ES-I3 (cell line): ENCODE measurements around the gene ZBTB7B.
A peak's percentile ranks its signal among the peaks of the same experiment; 100 is the strongest.

Experiments
- H3K36me3 ChIP-seq: 2 replicates; pipeline ENCODE4 v1.6.1; 2013; ENCODE audit warnings: mild to moderate bottlenecking, low read length, control low read depth, moderate library complexity; ENCODE audit not compliant: insufficient read depth
- H3K4me1 ChIP-seq: 2 replicates; pipeline ENCODE4 v1.6.1; 2013; ENCODE audit warnings: mild to moderate bottlenecking, control low read depth, low read length; ENCODE audit not compliant: insufficient read depth
- H3K9ac ChIP-seq: 2 replicates; pipeline ENCODE4 v1.6.1; 2013; ENCODE audit warnings: low read depth, mild to moderate bottlenecking, low read length, moderate library complexity
- H3K9me3 ChIP-seq: 2 replicates; pipeline ENCODE4 v1.6.1; 2013; ENCODE audit warnings: mild to moderate bottlenecking, low read length, moderate library complexity; ENCODE audit not compliant: control insufficient read depth, insufficient read depth

ZBTB7B gene

DNA sequence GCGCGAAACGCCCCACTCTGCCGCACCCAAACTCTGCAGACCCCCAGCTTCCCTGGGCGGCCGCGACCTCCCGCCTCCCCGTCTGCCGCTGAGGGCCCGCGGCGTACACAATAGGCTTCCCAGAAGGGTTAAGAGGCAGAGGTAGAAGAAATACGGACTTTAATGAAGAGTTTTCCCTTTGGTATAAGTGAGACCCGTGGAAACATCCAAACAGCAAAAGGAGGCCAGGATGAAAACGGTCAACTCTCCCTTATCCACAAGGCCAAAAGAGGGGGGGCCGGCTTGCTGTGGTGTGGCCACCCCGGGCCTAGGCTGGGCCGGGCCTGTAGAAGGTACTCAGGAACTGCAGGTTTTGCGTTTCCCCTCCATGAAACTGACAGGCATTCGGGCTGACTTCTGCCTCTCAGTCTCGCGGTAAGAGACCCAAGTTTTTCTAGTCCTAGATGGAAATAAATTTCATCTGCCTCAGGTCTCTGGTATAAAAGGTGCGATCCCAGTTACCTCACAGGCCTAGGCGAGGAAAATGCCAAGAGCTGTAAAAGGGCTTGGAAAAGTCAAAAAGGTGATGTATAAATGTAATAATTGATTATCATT, 40.3 kb upstream of the ZBTB7B start:
- Histone ChIP-seq H3K36me3 (peaks cover 32% of the 10 kb centered on the region), H3K9ac (peak overlapping the region; percentile 99), H3K4me1 (peaks cover 5% of the 10 kb centered on the region; the same call in 1 of the 2 replicates)

DNA sequence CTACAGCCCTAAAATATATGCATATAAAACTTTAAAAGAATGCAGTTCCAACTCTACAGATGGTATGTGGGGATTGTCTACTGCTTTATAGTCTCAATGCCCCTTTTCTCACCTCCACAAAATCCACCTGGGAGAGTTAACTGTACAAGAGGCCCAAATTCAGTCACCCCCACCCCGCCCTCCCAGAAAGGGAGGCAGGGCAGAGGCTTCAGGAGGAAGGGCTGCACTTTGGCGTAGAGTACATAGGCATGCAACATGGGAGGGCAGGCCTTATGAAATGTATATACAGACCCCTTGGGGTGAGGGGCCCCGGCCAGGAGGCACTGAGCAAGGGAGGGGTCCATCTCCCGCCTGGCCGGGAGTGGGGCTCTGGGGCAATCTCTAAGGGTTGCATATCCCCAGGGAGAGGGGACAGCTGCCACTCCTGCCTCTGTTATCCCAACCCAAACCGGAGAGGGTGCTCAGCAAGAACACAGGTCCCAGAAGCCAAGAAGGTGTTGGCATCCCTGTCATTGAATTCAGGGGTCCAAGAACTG, 39.7 kb upstream of the ZBTB7B start:
- Histone ChIP-seq H3K36me3 (peaks cover 39% of the 10 kb centered on the region), H3K4me1 (peaks cover 4% of the 10 kb centered on the region; the same call in 1 of the 2 replicates), H3K9me3 (no peaks in the 10 kb centered on the region), H3K9ac (0 out of 2 replicates have a peak overlapping the region, but pooled peaks have one; percentile 99)

More for the DNA sequence above, 40.3 kb upstream of the ZBTB7B start:
- H3K9me3 ChIP-seq: no peaks in the 10 kb centered on the region

DNA sequence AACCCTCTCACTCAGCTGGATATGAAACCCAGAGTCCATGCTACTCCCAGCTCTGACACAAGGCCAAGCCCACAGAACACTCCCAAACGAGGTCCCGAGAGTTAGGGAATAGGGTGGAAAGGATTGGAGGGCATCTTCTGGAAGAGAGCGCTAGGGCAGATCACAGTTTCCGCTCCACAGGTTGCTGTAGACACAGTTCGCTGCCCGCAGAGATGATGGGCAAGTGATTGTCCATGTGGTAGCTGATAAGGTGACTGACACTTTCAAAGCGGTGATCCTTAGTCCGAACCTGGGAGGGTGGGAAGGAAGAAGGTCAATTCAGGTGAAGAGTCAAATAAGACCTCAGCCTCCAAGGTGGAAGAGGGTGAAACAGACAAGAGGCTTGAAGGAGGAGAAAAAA, 39.0 kb upstream of the ZBTB7B start:
- Histone ChIP-seq H3K36me3 (peaks cover 43% of the 10 kb centered on the region), H3K4me1 (peaks cover 4% of the 10 kb centered on the region; the same call in 1 of the 2 replicates), H3K9ac (no peak overlapping the region), H3K9me3 (no peaks in the 10 kb centered on the region)

DNA sequence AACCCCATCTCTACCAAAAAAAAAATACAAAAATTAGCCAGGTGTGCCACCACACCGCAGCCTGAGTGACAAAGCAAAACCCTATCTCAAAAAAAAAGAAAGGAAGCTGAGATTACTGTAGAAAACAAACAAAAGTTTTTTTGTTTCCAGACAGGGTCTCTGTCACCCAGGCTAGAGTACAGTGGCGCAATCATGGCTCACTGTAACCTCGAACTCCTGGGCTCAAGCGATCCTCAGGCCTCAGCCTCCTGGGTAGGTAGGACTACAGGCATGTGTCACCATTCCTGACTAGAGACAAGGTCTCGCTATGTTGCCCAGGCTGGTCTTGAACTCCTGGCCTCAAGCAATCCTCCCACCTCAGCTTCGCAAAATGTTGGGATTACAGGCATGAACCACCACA, 38.2 kb upstream of the ZBTB7B start:
- no peaks in the 10 kb centered on the region for H3K9me3 ChIP-seq
- peaks cover 43% of the 10 kb centered on the region for H3K36me3 ChIP-seq
- no peak overlapping the region for H3K9ac ChIP-seq
- H3K4me1 ChIP-seq: peaks cover 4% of the 10 kb centered on the region; the same call in 1 of the 2 replicates

DNA sequence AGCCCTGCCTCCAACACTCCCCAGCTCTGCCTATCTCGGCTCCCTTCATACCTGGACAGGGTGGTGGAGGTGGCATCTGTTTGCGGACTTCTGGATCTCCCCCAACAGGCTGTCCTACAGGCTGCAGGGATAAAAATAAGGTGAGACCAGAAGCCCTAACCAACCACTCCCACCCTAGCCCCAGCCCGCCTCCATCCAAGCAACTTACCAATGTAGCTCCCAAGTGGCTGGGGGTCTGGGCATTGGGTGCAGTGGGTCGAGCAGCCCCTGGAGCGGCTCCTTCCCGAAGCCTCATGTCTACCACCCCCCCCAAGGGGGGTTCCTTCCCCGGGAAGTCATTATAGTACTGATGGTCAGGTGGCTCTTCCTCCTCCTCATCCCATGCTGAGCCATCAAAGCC, 36.5 kb upstream of the ZBTB7B start:
- H3K9ac ChIP-seq: no peak overlapping the region

DNA sequence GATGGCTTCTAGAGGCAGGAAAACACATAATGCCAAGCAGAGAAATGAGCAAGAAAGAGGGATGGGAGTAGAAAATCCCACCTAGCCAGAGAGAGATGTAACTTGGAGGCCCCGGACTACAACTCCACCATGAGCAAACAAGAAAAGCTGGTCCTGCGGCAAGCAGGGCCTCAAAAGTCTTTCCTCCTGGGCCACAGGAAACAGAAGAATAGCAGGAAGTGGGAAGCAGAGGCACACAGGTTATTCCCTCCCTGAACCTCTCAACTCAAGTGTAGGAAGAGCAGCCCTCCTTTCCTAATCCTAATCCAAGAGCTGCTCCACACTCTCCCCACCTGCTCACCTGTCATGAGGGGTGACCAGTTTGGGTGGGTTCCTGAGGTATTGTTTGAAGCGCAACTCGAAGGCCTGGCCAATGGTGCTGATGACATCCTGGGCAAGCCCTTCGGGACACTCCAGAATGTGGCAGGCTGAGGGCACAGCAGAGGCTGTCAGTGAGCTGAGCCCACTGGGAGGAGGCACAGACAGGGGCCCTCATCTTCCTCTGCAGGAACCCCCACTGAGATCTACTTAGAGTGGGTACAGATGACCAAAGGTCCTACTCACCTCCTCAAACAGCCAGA, 35.2 kb upstream of the ZBTB7B start:
- H3K9me3 ChIP-seq: no peaks in the 10 kb centered on the region
- H3K4me1 ChIP-seq: peaks cover 8% of the 10 kb centered on the region
- H3K36me3 ChIP-seq: peaks cover 43% of the 10 kb centered on the region
- no peak overlapping the region for H3K9ac ChIP-seq

More for the DNA sequence above, 36.5 kb upstream of the ZBTB7B start:
- H3K4me1 ChIP-seq: peaks cover 4% of the 10 kb centered on the region; the same call in 1 of the 2 replicates
- peaks cover 43% of the 10 kb centered on the region for H3K36me3 ChIP-seq
- no peaks in the 10 kb centered on the region for H3K9me3 ChIP-seq

DNA sequence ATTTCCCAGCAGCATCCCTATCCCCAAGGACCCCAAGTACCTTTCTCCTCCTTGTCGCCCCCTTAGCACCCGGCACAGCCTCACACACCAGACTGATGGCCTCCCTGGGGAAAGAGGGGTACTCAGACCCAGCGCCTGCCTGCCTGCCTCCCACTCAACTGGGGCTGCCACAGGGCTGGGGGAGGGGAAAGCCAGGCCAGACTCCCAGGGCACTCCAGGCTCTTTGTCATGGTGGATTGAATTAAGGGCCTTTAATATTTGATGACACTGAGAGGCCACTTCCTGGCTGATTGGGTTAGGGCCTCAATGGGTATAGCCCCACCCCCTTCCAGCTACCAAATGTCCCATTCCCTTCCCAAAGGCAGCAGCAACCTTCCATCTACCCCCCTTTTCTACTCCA, 33.9 kb upstream of the ZBTB7B start:
- Histone ChIP-seq H3K4me1 (peaks cover 9% of the 10 kb centered on the region), H3K9me3 (no peaks in the 10 kb centered on the region), H3K9ac (peak overlapping the region; percentile 69), H3K36me3 (peaks cover 38% of the 10 kb centered on the region)

DNA sequence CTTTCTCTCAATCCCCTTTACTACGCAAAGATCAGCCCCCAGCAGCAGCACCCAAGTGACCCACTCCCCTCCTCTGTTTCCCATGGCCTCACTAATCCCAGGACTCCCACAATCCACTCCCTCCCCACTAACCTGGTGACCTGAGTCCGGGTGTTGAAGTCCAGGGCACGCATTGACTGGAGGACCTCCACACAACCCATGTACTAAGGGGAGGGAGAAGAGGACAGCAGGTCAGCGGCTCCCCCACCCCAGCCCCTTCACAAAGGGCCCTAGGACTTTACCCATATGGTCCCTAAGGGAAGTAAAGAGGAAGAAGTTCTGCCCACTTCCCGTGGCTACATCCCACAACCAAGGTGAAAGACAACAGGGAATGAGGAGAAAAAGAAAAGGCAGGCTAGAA, 33.4 kb upstream of the ZBTB7B start:
- peaks cover 9% of the 10 kb centered on the region for H3K4me1 ChIP-seq
- no peaks in the 10 kb centered on the region for H3K9me3 ChIP-seq
- H3K36me3 ChIP-seq: peaks cover 33% of the 10 kb centered on the region
- peak overlapping the region; percentile 69 for H3K9ac ChIP-seq

DNA sequence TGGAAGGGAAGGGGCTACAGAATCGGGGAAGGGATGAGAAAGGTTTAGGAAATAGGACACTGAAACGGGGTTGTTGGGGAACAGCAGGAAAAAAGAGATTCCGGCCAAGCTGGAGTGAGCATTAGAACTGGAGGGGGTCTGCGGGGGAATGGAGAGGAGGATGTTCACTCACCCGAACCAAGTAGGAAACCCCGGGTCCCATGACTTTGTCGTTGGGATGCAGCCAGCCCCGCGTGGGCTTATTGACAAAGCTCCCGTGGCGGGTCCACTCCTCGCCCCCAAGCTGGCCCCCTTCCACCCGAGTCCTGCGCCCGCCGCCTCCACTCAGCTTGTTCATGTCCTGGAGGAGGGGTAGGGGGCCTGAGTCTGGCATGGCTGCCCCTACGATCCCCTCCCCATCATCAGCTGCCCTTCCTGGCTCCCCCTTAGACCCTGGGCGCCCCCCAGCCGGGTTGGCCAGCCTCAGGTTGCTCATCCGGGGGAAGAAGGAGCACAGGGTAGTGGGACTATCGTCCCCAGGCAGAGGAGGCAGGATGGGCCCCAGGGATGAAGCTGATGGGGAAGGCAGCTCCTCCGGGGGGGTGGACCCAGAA, 32.6 kb upstream of the ZBTB7B start:
- H3K9me3 ChIP-seq: no peaks in the 10 kb centered on the region
- peaks cover 9% of the 10 kb centered on the region for H3K4me1 ChIP-seq
- peaks cover 29% of the 10 kb centered on the region for H3K36me3 ChIP-seq
- H3K9ac ChIP-seq: peak overlapping the region; percentile 69

DNA sequence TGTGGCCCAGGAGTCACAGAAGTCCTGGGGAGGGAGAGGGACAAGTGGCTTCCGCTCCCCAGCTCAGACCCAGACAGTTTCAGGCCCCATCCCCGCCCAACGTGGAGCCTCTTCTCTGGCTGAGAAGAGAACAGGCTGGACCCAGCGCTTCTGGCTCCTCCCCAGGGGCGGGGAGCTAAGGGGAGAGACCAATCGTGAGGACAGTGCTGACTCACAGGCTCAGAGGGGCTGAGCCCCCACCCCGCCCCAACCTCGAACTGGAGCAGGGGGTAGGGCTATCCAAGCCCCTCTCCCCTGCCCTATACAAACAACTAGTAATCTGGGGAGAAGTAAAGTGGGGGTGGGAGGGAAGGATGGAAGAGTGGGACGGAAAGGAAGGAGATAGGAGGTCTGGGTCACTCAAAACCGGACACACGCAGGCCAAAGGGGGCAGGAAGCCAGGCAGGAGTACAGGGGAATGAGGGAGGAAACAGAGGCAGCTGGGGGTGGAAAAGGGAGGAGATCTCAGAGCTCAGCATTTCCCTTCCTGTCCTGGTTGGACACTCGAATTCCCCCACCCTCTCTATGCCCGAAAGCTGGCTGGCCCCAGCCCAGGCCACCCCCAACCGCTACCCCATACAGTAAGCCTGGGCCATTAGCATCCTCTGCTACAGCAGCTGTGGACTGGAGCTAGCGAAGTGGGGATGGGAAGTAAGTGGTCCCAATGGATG, 31.8 kb upstream of the ZBTB7B start, which contains the start of gene SHC1:
Gene SHC1, minus strand, starts transcription at position 117 of the 710 bp plus-strand sequence. CDS start 221 bp downstream, outside the sequence.
- Histone ChIP-seq H3K9ac (peak within 1 kb of the TSS; percentile 69), H3K4me1 (peaks cover 9% of the 10 kb centered on the region), H3K9me3 (no peaks in the 10 kb centered on the region), H3K36me3 (peaks cover 21% of the 10 kb centered on the region)

DNA sequence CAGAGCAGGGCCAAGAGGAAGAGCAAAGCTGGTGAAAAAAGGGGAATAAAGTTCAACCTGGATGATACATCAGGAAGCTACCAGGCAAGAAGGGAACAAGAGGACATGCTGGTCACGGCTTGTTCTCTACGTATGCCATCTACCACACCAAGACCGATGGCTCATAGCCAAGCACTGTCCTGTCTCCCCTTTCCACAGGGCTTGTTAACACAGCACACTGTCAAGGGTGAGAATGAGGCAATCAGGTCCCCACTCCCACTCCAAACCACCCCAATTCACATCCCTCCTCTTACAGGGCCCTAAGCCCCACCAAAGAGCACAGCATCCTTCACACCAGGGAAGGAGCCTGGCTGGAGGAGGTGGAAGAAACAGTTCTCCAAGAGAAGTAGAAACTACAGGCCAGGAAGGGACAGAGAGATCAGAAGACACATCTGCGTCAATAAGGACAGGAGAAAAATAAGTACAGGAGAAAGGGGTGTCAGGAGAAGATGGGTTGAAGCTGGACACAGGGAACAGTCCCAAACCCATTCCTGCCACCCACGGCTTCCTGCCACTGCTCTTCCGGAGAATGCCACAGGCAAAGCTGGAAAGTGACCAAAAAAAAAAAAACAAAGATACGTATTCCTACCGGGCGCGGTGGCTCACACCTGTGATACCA, 31.1 kb upstream of the ZBTB7B start:
- Histone ChIP-seq H3K36me3 (peaks cover 18% of the 10 kb centered on the region), H3K9ac (peak overlapping the region; percentile 69), H3K9me3 (no peaks in the 10 kb centered on the region), H3K4me1 (peaks cover 9% of the 10 kb centered on the region)

DNA sequence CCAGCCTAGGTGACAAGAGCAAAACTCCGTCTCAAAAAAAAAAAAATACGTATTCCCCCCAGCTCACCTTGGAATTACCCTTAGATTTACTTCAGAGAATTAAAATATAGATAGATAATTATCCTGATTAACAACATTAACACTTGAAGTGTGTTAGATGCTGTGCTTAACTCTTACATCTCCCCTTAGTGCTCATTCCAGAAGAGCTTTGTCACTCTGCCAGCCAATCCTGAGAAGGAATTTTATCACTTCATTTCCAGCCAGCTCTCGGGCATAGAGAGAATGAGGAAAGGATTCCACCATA, 30.4 kb upstream of the ZBTB7B start:
- Histone ChIP-seq H3K36me3 (peaks cover 12% of the 10 kb centered on the region), H3K4me1 (peaks cover 11% of the 10 kb centered on the region), H3K9ac (peak overlapping the region; percentile 69), H3K9me3 (no peaks in the 10 kb centered on the region)

DNA sequence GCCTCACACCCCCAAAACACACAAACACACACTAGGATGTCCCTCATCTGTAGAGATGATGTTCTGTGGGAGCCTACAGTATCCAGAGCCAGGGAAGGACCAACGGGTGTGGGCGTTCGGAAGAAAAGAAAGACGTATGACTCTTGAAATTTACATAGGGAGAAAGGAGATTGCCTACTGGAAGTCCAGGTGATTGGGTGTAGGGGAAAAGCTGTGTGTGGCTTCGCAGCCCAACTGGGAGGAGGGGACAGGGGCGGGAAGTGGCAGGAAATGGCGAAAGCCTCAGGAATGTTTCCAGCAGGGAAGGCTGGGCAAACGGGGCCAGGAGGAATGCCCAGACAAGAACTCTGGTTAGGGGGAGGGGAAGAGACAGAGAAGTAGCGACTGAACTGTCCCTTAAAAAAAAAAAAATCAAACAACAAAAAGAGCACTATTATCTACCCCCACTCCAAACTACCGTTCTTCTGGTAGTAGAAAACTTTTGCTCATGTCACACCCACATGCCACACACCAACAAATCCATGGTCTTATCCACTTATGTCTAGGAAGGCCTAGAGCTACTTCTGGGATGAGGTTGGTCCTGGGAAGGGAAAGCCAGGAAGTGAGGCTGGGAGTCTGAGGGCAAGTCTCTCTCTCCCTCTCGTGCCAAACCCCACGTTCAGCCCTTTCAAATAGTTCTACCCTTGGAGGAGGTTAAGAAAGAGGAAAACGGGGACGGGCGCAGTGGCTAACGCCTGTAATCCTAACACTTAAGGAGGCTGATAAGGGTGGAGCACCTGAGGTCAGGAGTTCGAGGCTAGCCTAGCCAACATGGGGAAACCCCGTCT, 29.9 kb upstream of the ZBTB7B start:
- peak overlapping the region; percentile 69 for H3K9ac ChIP-seq
- H3K9me3 ChIP-seq: no peaks in the 10 kb centered on the region
- peaks cover 6% of the 10 kb centered on the region; the same call in 1 of the 2 replicates for H3K36me3 ChIP-seq
- H3K4me1 ChIP-seq: peaks cover 11% of the 10 kb centered on the region
